Measurements from ENCODE around the gene PACSIN1.

The PACSIN1 gene

DNA sequence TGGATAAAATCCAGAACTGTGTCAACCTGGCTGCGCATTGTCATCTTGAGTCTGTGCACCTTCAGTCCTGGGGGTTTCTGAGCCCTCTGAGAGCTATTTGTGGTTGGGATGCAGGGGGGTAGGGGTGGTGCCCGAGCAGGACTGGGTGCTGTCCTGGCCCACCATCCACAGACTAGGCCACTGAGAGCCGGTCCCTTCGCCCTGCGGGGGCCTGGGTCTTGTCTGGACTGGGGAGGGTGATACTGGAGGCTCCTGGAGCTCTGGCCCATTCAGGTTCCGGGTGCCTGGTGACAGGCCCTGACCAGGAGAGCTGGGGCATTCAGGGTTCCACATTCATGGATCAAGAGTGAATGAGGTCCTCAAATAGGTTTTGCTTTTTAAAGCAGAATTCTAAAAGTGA is 69.3 kb downstream of the PACSIN1 start:
- Histone ChIP-seq H3K4me2 (ENCODE audit: low read depth, low read length, poor library complexity, severe bottlenecking) (no peak overlapping the region), H3K9me3 (ENCODE audit: insufficient read depth, low read length) (no peaks in the 10 kb centered on the region), H2AFZ (ENCODE audit: low read depth, low read length, severe bottlenecking) (no peak overlapping the region), H3K27ac (ENCODE audit: low read depth, low read length) (no peak overlapping the region), H3F3A (ENCODE audit: insufficient read depth) (no peaks in the 10 kb centered on the region), H3K4me3 (ENCODE audit: insufficient read depth, low read length, poor library complexity, severe bottlenecking) (no peak overlapping the region), H3K9ac (ENCODE audit: low read length) (no peak overlapping the region), H3K27me3 (ENCODE audit: low read length) (no peaks in the 10 kb centered on the region), H4K20me1 (ENCODE audit: low read depth, low read length) (no peaks in the 10 kb centered on the region), H3K79me2 (ENCODE audit: insufficient read depth, low read length) (no peaks in the 10 kb centered on the region), H3K36me3 (ENCODE audit: low read length) (no peaks in the 10 kb centered on the region), H3K9me2 (replicated peaks; ENCODE audit: insufficient read depth, low read length) (no peaks in the 10 kb centered on the region)
- TF ChIP-seq, protein P1, sequence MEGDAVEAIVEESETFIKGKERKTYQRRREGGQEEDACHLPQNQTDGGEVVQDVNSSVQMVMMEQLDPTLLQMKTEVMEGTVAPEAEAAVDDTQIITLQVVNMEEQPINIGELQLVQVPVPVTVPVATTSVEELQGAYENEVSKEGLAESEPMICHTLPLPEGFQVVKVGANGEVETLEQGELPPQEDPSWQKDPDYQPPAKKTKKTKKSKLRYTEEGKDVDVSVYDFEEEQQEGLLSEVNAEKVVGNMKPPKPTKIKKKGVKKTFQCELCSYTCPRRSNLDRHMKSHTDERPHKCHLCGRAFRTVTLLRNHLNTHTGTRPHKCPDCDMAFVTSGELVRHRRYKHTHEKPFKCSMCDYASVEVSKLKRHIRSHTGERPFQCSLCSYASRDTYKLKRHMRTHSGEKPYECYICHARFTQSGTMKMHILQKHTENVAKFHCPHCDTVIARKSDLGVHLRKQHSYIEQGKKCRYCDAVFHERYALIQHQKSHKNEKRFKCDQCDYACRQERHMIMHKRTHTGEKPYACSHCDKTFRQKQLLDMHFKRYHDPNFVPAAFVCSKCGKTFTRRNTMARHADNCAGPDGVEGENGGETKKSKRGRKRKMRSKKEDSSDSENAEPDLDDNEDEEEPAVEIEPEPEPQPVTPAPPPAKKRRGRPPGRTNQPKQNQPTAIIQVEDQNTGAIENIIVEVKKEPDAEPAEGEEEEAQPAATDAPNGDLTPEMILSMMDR (IDR thresholded peaks at IDR 0.05; ENCODE audit: insufficient read depth, low read length, poor library complexity, severe bottlenecking) = no peak
- no peak for TF ChIP-seq EZH2phosphoT487 (conservative IDR thresholded peaks at IDR 0.05; ENCODE audit: low read length)

DNA sequence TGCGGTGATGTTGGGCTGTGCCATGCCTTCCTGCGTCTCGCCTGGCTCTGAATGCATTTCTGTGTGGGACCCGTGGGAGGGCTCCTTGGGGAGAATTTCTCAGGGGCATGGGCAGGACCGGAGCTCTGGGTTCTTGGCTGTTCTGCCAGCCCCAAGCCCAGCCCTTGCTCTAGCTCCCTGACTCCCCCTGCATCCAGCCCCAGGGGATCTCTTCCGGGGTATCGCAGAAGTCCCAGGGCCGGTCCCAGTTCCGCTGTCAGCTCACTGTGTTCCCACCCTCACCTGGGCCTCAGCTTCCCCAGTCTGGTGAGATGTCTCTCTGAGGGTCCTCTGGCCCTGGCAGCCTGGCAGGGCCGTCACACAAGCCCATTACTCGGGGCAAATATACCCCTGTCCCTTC is 69.8 kb downstream of the PACSIN1 start:
- Histone ChIP-seq H3K27ac (ENCODE audit: low read depth, low read length) (no peak overlapping the region), H3K27me3 (ENCODE audit: low read length) (no peaks in the 10 kb centered on the region), H3F3A (ENCODE audit: insufficient read depth) (no peaks in the 10 kb centered on the region), H3K79me2 (ENCODE audit: insufficient read depth, low read length) (no peaks in the 10 kb centered on the region), H4K20me1 (ENCODE audit: low read depth, low read length) (no peaks in the 10 kb centered on the region), H3K4me2 (ENCODE audit: low read depth, low read length, poor library complexity, severe bottlenecking) (no peak overlapping the region), H3K36me3 (ENCODE audit: low read length) (no peaks in the 10 kb centered on the region), H2AFZ (ENCODE audit: low read depth, low read length, severe bottlenecking) (no peak overlapping the region), H3K9me3 (ENCODE audit: insufficient read depth, low read length) (no peaks in the 10 kb centered on the region), H3K9ac (ENCODE audit: low read length) (no peak overlapping the region), H3K9me2 (replicated peaks; ENCODE audit: insufficient read depth, low read length) (no peaks in the 10 kb centered on the region), H3K4me3 (ENCODE audit: insufficient read depth, low read length, poor library complexity, severe bottlenecking) (no peak overlapping the region)
- TF ChIP-seq, protein P1 (IDR thresholded peaks at IDR 0.05; ENCODE audit: insufficient read depth, low read length, poor library complexity, severe bottlenecking) = no peak
- no peak for TF ChIP-seq EZH2phosphoT487 (conservative IDR thresholded peaks at IDR 0.05; ENCODE audit: low read length)

- H3K4me3 ChIP-seq (ENCODE audit: insufficient read depth, low read length, poor library complexity, severe bottlenecking) = no peak overlapping the region
- H3K9ac ChIP-seq (ENCODE audit: low read length) = no peak overlapping the region
- H3K27ac ChIP-seq (ENCODE audit: low read depth, low read length) = no peak overlapping the region
- H3K9me2 ChIP-seq (replicated peaks; ENCODE audit: insufficient read depth, low read length) = no peaks in the 10 kb centered on the region
- no peak for TF ChIP-seq EZH2phosphoT487 (conservative IDR thresholded peaks at IDR 0.05; ENCODE audit: low read length)
- H3F3A ChIP-seq (ENCODE audit: insufficient read depth) = no peaks in the 10 kb centered on the region
- H3K4me2 ChIP-seq (ENCODE audit: low read depth, low read length, poor library complexity, severe bottlenecking) = no peak overlapping the region
- H3K36me3 ChIP-seq (ENCODE audit: low read length) = no peaks in the 10 kb centered on the region
- no peaks in the 10 kb centered on the region for H3K9me3 ChIP-seq (ENCODE audit: insufficient read depth, low read length)
- no peaks in the 10 kb centered on the region for H3K27me3 ChIP-seq (ENCODE audit: low read length)
- H4K20me1 ChIP-seq (ENCODE audit: low read depth, low read length) = no peaks in the 10 kb centered on the region
- H3K79me2 ChIP-seq (ENCODE audit: insufficient read depth, low read length) = no peaks in the 10 kb centered on the region
- no peak overlapping the region for H2AFZ ChIP-seq (ENCODE audit: low read depth, low read length, severe bottlenecking)
These were observed 70.5 kb downstream of the PACSIN1 start for GRCh38 chr6:34536251-34536958.

Data from SU-DHL-6 (cell line).